ENCODE results near the gene PCK2. TPM values are rescaled to one million over a fixed set of nuclear protein-coding genes. Genes with fewer than 3 reads are reported as not detected.

The PCK2 gene
- total and polyA plus RNA-seq, 2 donors (not counting 3 experiments of a cell fraction or from before 2014, with no cell fraction given): 23.5 to 24.5 TPM

GRCh38 chr14:24150061-24150460 lies 56.0 kb downstream of the PCK2 start:
- Histone ChIP-seq H2AFZ (ENCODE audit: low read depth, low read length) (no peak overlapping the region), H3K9me3 (replicated peaks; ENCODE audit: control insufficient read depth, insufficient read depth, low read length) (no peaks in the 10 kb centered on the region), H3K27me3 (ENCODE audit: control insufficient read depth in 2 of 2, insufficient read depth in 2 of 2, low read length in 2 of 2) (no peaks in the 10 kb centered on the region), H3K4me2 (ENCODE audit: insufficient read depth, low read length) (no peak overlapping the region), H3K4me3 (replicated peaks in 1 of 3; ENCODE audit: insufficient read depth in 1 of 3, low read depth in 1 of 3, low read length in 3 of 3) (no peak overlapping the region), H3K36me3 (ENCODE audit: control insufficient read depth in 2 of 2, extremely low read depth in 1 of 2, insufficient read depth in 2 of 2, low read length in 2 of 2) (peaks cover 5 to 25% of the 10 kb centered on the region in 2 experiments), H3K4me1 (ENCODE audit: control insufficient read depth, extremely low read depth, insufficient read depth, low read length) (peaks cover 16% of the 10 kb centered on the region), H4K20me1 (replicated peaks; ENCODE audit: control insufficient read depth, extremely low read depth, insufficient read depth, low read length) (no peaks in the 10 kb centered on the region), H3K79me2 (ENCODE audit: control insufficient read depth, insufficient read depth, low read length) (peaks cover 25% of the 10 kb centered on the region), H3K9me1 (replicated peaks; ENCODE audit: control insufficient read depth, extremely low read depth, insufficient read depth, low read length) (no peaks in the 10 kb centered on the region), H3K27ac (ENCODE audit: insufficient read depth, low read depth, low read length) (no peak overlapping the region), H3K9ac (replicated peaks; ENCODE audit: extremely low read depth, insufficient read depth, low read length) (no peak overlapping the region)
- no peak for TF ChIP-seq MYC (IDR thresholded peaks at IDR 0.05; ENCODE audit: low read depth, low read length)
- no peak for TF ChIP-seq POLR2A (IDR thresholded peaks at IDR 0.05; ENCODE audit: low read depth, low read length)
- no peak for TF ChIP-seq FOS (IDR thresholded peaks at IDR 0.05; ENCODE audit: borderline replicate concordance, insufficient read depth, low read length)
- no peak for TF ChIP-seq GATA2 (IDR thresholded peaks at IDR 0.05; ENCODE audit: insufficient read depth, insufficient read length, low read depth, low read length)
- no peak for TF ChIP-seq MAX (IDR thresholded peaks at IDR 0.05; ENCODE audit: insufficient read depth, insufficient read length)
- TF ChIP-seq JUN (IDR thresholded peaks at IDR 0.05; ENCODE audit: borderline replicate concordance, insufficient read depth, insufficient read length, low read depth): no peak
- TF ChIP-seq EZH2 (IDR thresholded peaks at IDR 0.05; ENCODE audit: borderline replicate concordance, low read depth, low read length, severe bottlenecking): no peak
- TF ChIP-seq CTCF (IDR thresholded peaks at IDR 0.05; ENCODE audit: extremely low read depth in 1 of 2, insufficient read depth in 1 of 2, low read depth in 1 of 2, low read length in 2 of 2): no peak
- no peak for TF ChIP-seq POLR2AphosphoS5 (IDR thresholded peaks at IDR 0.05; ENCODE audit: insufficient read depth, low read depth, low read length)
- intact Hi-C loops (cut with micrococcal nuclease) (no loop called here), dilution Hi-C loops (cut with MboI; ENCODE audit: extremely low pct_ligation_motif_present, low sequenced_read_pairs) (no loop called here)
- FAIRE-seq: no peak
- POLR2A ChIA-PET: no interaction called here
- BruUV-seq (replicated peaks): no TSS peak
- CTCF ChIA-PET: interaction anchor here (7.8 kb wide), 1 partner anchor 11 kb away, joined by 63 read pairs; the partner anchor contains the start of gene IRF9
- no peak for DNase-seq (ENCODE audit: low read depth, low spot score)
